ENCODE results near the gene TMEM131L. TPM values are rescaled to one million over a fixed set of nuclear protein-coding genes. Genes with fewer than 3 reads are reported as not detected.

TMEM131L gene
- polyA plus RNA-seq, 1 donor (not counting 4 experiments of a cell fraction or from before 2014, with no cell fraction given): 10.3 TPM

DNA sequence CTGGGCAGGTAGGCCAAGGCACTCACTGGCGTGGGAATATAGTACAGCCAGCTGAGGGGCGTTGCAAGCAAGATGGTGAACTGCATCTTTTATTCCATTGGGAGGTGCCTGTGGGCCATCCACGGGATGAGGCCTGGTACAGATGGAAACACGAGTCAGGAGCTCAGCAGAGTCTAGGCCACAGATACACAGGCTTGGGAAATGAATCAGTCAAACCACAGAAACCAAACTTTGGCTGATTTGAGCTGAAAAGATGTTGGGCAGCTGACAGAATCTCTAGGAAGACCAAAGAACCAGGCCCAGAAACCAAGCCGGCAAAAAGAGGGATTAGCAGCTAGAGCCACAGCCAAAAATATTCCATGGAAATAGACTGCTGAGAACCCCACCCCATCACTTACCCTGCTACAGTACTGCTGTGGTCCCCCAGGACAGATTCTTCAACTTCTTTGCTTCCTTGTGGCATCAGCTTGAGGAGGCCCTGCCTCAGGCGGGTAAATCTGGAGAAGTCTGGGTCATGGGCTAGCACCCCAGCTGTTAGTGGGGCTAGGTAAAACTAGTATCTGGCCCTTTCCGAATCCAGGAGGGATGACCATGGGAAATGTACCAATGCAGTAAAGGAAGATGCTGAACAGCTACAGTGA is 75.4 kb downstream of the TMEM131L start:
- dilution Hi-C loops (cut with MboI; ENCODE audit: extremely low pct_ligation_motif_present, low sequenced_read_pairs): no loop called here
- DNase-seq (ENCODE audit: low read depth, low spot score): no peak
- Histone ChIP-seq H2AFZ (ENCODE audit: control insufficient read depth, low read length) (no peak overlapping the region), H3K4me1 (ENCODE audit: control insufficient read depth, extremely low read depth, insufficient read depth, low read length) (peaks cover 7% of the 10 kb centered on the region), H3K9me1 (ENCODE audit: control insufficient read depth, extremely low read depth, insufficient read depth, low read length) (no peaks in the 10 kb centered on the region), H3K79me2 (ENCODE audit: control insufficient read depth, insufficient read depth, low read length) (no peaks in the 10 kb centered on the region), H3K9me3 (ENCODE audit: control insufficient read depth, low read depth, low read length) (no peaks in the 10 kb centered on the region), H3K27ac (ENCODE audit: control insufficient read depth, insufficient read depth, low read length) (no peak overlapping the region), H3K4me3 (ENCODE audit: control insufficient read depth in 2 of 3, extremely low read depth in 1 of 3, insufficient read depth in 2 of 3, low read depth in 1 of 3, low read length in 3 of 3) (no peak overlapping the region), H4K20me1 (ENCODE audit: control insufficient read depth, extremely low read depth, insufficient read depth, low read length) (no peaks in the 10 kb centered on the region), H3K27me3 (ENCODE audit: control insufficient read depth, extremely low read depth, insufficient read depth, low read length) (no peaks in the 10 kb centered on the region), H3K9ac (ENCODE audit: control insufficient read depth, extremely low read depth, insufficient read depth, low read length) (no peak overlapping the region), H3K36me3 (ENCODE audit: control insufficient read depth in 2 of 2, extremely low read depth in 1 of 2, insufficient read depth in 2 of 2, low read length in 2 of 2) (no peaks in the 10 kb centered on the region), H3K4me2 (ENCODE audit: control insufficient read depth, extremely low read depth, insufficient read depth, low read depth, low read length) (no peak overlapping the region)
- FAIRE-seq: peak; percentile 69
- TF ChIP-seq, protein P1, sequence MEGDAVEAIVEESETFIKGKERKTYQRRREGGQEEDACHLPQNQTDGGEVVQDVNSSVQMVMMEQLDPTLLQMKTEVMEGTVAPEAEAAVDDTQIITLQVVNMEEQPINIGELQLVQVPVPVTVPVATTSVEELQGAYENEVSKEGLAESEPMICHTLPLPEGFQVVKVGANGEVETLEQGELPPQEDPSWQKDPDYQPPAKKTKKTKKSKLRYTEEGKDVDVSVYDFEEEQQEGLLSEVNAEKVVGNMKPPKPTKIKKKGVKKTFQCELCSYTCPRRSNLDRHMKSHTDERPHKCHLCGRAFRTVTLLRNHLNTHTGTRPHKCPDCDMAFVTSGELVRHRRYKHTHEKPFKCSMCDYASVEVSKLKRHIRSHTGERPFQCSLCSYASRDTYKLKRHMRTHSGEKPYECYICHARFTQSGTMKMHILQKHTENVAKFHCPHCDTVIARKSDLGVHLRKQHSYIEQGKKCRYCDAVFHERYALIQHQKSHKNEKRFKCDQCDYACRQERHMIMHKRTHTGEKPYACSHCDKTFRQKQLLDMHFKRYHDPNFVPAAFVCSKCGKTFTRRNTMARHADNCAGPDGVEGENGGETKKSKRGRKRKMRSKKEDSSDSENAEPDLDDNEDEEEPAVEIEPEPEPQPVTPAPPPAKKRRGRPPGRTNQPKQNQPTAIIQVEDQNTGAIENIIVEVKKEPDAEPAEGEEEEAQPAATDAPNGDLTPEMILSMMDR (optimal IDR thresholded peaks at IDR 0.05 in 1 of 3, IDR thresholded peaks at IDR 0.05 in 1 of 3, conservative IDR thresholded peaks at IDR 0.05 in 1 of 3; ENCODE audit: extremely low read depth in 1 of 3, insufficient read depth in 2 of 3, low read length in 3 of 3): peak in 1 of 3 experiments; percentile 43
- no peak for TF ChIP-seq EZH2 (IDR thresholded peaks at IDR 0.05; ENCODE audit: low read length)

DNA sequence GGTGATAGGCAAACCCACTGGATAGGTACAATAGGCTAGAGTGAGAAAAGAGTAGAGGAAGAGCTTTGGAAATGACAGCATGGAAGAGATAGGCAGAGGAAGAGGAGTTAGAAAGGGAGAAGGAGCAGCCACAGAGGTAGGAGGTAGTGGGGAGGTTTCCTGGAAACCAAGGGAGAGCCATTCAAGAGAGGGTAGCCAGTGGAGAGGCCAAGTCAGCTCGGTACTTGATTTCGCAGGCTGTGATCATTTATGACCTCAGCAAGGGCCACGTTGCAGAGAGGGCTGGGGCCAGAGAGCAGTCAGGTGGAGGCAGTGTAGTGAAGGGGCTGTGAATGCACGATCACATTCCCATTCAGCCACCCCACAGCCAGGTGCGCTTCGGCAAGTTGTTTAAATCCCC is 76.0 kb downstream of the TMEM131L start:
- H3K9ac ChIP-seq (ENCODE audit: control insufficient read depth, extremely low read depth, insufficient read depth, low read length): no peak overlapping the region
- H3K9me1 ChIP-seq (ENCODE audit: control insufficient read depth, extremely low read depth, insufficient read depth, low read length): no peaks in the 10 kb centered on the region
- no peak overlapping the region for H3K4me2 ChIP-seq (ENCODE audit: control insufficient read depth, extremely low read depth, insufficient read depth, low read depth, low read length)
- dilution Hi-C loops (cut with MboI; ENCODE audit: extremely low pct_ligation_motif_present, low sequenced_read_pairs): no loop called here
- H3K27me3 ChIP-seq (ENCODE audit: control insufficient read depth, extremely low read depth, insufficient read depth, low read length): no peaks in the 10 kb centered on the region
- H2AFZ ChIP-seq (ENCODE audit: control insufficient read depth, low read length): no peak overlapping the region
- DNase-seq (ENCODE audit: low read depth, low spot score) (no peak), FAIRE-seq (no peak)
- H3K4me1 ChIP-seq (ENCODE audit: control insufficient read depth, extremely low read depth, insufficient read depth, low read length): peaks cover 7% of the 10 kb centered on the region
- H3K4me3 ChIP-seq (ENCODE audit: control insufficient read depth in 2 of 3, extremely low read depth in 1 of 3, insufficient read depth in 2 of 3, low read depth in 1 of 3, low read length in 3 of 3): no peak overlapping the region
- no peaks in the 10 kb centered on the region for H4K20me1 ChIP-seq (ENCODE audit: control insufficient read depth, extremely low read depth, insufficient read depth, low read length)
- TF ChIP-seq, protein P1 (optimal IDR thresholded peaks at IDR 0.05 in 1 of 3, IDR thresholded peaks at IDR 0.05 in 1 of 3, conservative IDR thresholded peaks at IDR 0.05 in 1 of 3; ENCODE audit: extremely low read depth in 1 of 3, insufficient read depth in 2 of 3, low read length in 3 of 3): no peak
- TF ChIP-seq EZH2 (IDR thresholded peaks at IDR 0.05; ENCODE audit: low read length): no peak
- H3K79me2 ChIP-seq (ENCODE audit: control insufficient read depth, insufficient read depth, low read length): no peaks in the 10 kb centered on the region
- no peaks in the 10 kb centered on the region for H3K36me3 ChIP-seq (ENCODE audit: control insufficient read depth in 2 of 2, extremely low read depth in 1 of 2, insufficient read depth in 2 of 2, low read length in 2 of 2)
- H3K27ac ChIP-seq (ENCODE audit: control insufficient read depth, insufficient read depth, low read length): no peak overlapping the region
- no peaks in the 10 kb centered on the region for H3K9me3 ChIP-seq (ENCODE audit: control insufficient read depth, low read depth, low read length)

Data from keratinocyte (primary cell).